HCT116 (cell line): Measurements from ENCODE around the gene SLC6A18.

Experiments
- CTCF ChIP-seq, 3 experiments: fragments of 200-600 bp in 1 of 3; sonication (generic) in 1 of 3; IDR thresholded peaks in 2 of 3; conservative IDR thresholded peaks in 1 of 3; 2 replicates each; pipeline ENCODE4 v1.5.1; 2012 to 2017; ENCODE audit warnings: low read depth in 2 of 3, low read length in 2 of 3, antibody characterized with exemption in 1 of 3, borderline replicate concordance in 1 of 3, control low read depth in 1 of 3, mild to moderate bottlenecking in 1 of 3, mixed read lengths in 1 of 3, mixed run types in 1 of 3, moderate library complexity in 1 of 3; ENCODE audit not compliant: insufficient read depth in 1 of 3
- EGR1 ChIP-seq: IDR thresholded peaks from 2 replicates; pipeline ENCODE4 v1.6.1; 2012; ENCODE audit warnings: low read depth
- EZH2 ChIP-seq: fragments of 200-600 bp; sonication (generic); IDR thresholded peaks from 2 replicates; pipeline ENCODE4 v1.6.1; 2017; ENCODE audit warnings: antibody characterized with exemption, mixed run types
- JUND ChIP-seq: IDR thresholded peaks from 2 replicates; pipeline ENCODE4 v1.6.1; 2012
- MAX ChIP-seq: IDR thresholded peaks from 2 replicates; pipeline ENCODE4 v1.6.1; 2012
- POLR2AphosphoS5 ChIP-seq: IDR thresholded peaks from 2 replicates; pipeline ENCODE4 v1.6.1; 2011; ENCODE audit warnings: mild to moderate bottlenecking, low read depth, low read length, moderate library complexity
- REST ChIP-seq: IDR thresholded peaks from 2 replicates; pipeline ENCODE4 v1.6.1; 2012; ENCODE audit warnings: low read depth

GRCh38 chr5:1274471-1274870 is 49.3 kb downstream of the SLC6A18 start:
- TF ChIP-seq REST (no peak), CTCF (IDR thresholded peaks at IDR 0.05 in 2 of 3, conservative IDR thresholded peaks at IDR 0.05 in 1 of 3; ENCODE audit: borderline replicate concordance in 1 of 3, insufficient read depth in 1 of 3, low read depth in 2 of 3, low read length in 2 of 3) (no peak), POLR2AphosphoS5 (no peak), EGR1 (no peak), EZH2 (no peak), JUND (no peak), MAX (no peak)
